ENCODE measurements around the gene TFDP3. TPM values are rescaled to one million over a fixed set of nuclear protein-coding genes. Genes with fewer than 3 reads are reported as not detected.

The TFDP3 gene
- total RNA-seq, 2 donors from 2014 or later = 2.9 TPM; not detected in 1

DNA sequence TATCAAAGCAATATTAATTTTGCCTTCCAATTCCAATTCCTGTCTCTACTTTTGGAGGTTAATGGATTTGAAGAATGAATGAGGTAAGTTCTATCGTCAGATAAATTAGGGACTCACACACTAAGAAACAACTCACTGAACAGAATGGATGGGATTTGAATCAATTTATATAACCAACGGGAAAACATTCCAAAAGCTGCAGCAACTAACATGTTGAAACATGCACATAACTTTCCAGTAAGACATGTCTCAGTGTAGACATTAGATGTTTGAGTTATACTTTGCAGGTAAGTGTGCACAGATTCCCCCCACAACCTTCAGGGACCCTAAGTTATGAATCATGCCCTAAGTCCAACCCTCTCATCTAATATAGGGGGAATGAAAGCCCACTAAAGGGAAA is 34.3 kb downstream of the TFDP3 start:
- Histone ChIP-seq H3K4me3 (no peak overlapping the region), H3K9me3 (no peaks in the 10 kb centered on the region), H3K36me3 (no peaks in the 10 kb centered on the region), H3K27ac (no peak overlapping the region), H3K4me1 (replicated peaks) (no peaks in the 10 kb centered on the region), H3K27me3 (replicated peaks; ENCODE audit: insufficient read depth) (no peaks in the 10 kb centered on the region)
- 67% methylated on average over 2 of the region's 2 CpGs for WGBS
- intact Hi-C loops (cut with DNase I) = no loop called here
- no peak for DNase-seq (ENCODE audit: low spot score)
- no peak for TF ChIP-seq POLR2AphosphoS5 (IDR thresholded peaks at IDR 0.05)
- TF ChIP-seq CTCF (IDR thresholded peaks at IDR 0.05) = no peak
- no peak for TF ChIP-seq POLR2A (IDR thresholded peaks at IDR 0.05)

GRCh38 chrX:133179500-133179899 is 38.7 kb downstream of the TFDP3 start:
- no peak overlapping the region for H3K27ac ChIP-seq
- H3K27me3 ChIP-seq (replicated peaks; ENCODE audit: insufficient read depth) = no peaks in the 10 kb centered on the region
- no peaks in the 10 kb centered on the region for H3K4me1 ChIP-seq (replicated peaks)
- H3K9me3 ChIP-seq = no peaks in the 10 kb centered on the region
- no peak overlapping the region for H3K4me3 ChIP-seq
- intact Hi-C loops (cut with DNase I) = no loop called here
- no peaks in the 10 kb centered on the region for H3K36me3 ChIP-seq
- no peak for TF ChIP-seq CTCF (IDR thresholded peaks at IDR 0.05)
- WGBS = 86% methylated on average over 3 of the region's 3 CpGs
- no peak for DNase-seq (ENCODE audit: low spot score)

GRCh38 chrX:133177202-133177601 is 41.0 kb downstream of the TFDP3 start:
- Histone ChIP-seq H3K27ac (no peak overlapping the region), H3K4me1 (replicated peaks) (no peaks in the 10 kb centered on the region), H3K27me3 (replicated peaks; ENCODE audit: insufficient read depth) (no peaks in the 10 kb centered on the region), H3K9me3 (no peaks in the 10 kb centered on the region), H3K4me3 (no peak overlapping the region), H3K36me3 (no peaks in the 10 kb centered on the region)
- DNase-seq (ENCODE audit: low spot score) = no peak
- WGBS = 73% methylated on average over 2 of the region's 2 CpGs
- intact Hi-C loops (cut with DNase I) = no loop called here
- TF ChIP-seq CTCF (IDR thresholded peaks at IDR 0.05) = no peak
- TF ChIP-seq POLR2A (IDR thresholded peaks at IDR 0.05) = no peak
- TF ChIP-seq POLR2AphosphoS5 (IDR thresholded peaks at IDR 0.05) = no peak

DNA sequence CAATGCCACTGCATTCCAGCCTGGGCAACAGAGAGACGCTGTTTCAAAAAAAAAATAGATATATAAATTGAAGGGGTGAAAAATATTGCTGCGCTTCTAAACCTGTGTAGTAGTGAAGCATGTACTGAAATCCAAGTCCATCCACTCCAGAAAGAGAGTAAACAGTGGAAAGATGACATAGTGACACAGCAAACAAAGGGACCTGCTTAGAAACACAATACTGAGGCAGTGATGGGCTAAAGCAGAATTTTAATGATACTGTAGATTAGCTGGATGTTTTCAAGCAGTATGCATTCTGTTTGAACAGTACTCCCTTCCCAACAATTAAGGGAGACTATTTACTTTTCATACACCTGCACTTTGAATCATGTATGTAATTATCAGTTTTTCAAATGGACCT is 42.5 kb downstream of the TFDP3 start:
- intact Hi-C loops (cut with DNase I) = no loop called here
- no peak overlapping the region for H3K27ac ChIP-seq
- TF ChIP-seq POLR2AphosphoS5 (IDR thresholded peaks at IDR 0.05) (no peak), CTCF (IDR thresholded peaks at IDR 0.05) (no peak), POLR2A (IDR thresholded peaks at IDR 0.05) (no peak)
- DNase-seq (ENCODE audit: low spot score) = no peak
- 62% methylated on average over 2 of the region's 2 CpGs for WGBS
- H3K4me1 ChIP-seq (replicated peaks) = no peaks in the 10 kb centered on the region
- no peaks in the 10 kb centered on the region for H3K27me3 ChIP-seq (replicated peaks; ENCODE audit: insufficient read depth)
- H3K9me3 ChIP-seq = no peaks in the 10 kb centered on the region
- H3K36me3 ChIP-seq = no peaks in the 10 kb centered on the region
- no peak overlapping the region for H3K4me3 ChIP-seq

DNA sequence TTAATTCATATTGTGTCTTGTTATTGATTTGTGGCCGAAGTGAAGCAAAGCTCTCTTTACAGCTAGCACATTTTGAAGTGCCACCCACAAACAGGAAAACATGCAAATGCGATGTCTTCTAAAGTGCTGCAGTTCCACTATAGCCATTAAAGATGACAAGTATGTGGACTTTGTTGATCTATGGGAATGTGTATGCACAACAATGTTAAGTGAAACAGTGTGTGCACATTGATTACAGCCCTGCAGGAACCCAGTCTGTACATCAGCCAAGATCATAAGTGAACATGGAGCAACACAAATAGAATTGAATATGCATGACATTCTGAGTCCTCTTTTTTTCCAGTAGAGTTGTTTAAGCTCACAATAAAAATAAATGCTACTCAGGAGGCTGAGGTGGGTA is 43.0 kb downstream of the TFDP3 start:
- no peaks in the 10 kb centered on the region for H3K36me3 ChIP-seq
- intact Hi-C loops (cut with DNase I) = no loop called here
- no peak for DNase-seq (ENCODE audit: low spot score)
- H3K27ac ChIP-seq = no peak overlapping the region
- H3K27me3 ChIP-seq (replicated peaks; ENCODE audit: insufficient read depth) = no peaks in the 10 kb centered on the region
- WGBS = 100% methylated on average over 2 of the region's 2 CpGs
- H3K4me3 ChIP-seq = no peak overlapping the region
- TF ChIP-seq CTCF (IDR thresholded peaks at IDR 0.05) (no peak), POLR2AphosphoS5 (IDR thresholded peaks at IDR 0.05) (no peak), POLR2A (IDR thresholded peaks at IDR 0.05) (no peak)
- H3K9me3 ChIP-seq = no peaks in the 10 kb centered on the region
- no peaks in the 10 kb centered on the region for H3K4me1 ChIP-seq (replicated peaks)
